Muscle of leg (tissue), 11 donors: ENCODE measurements around the gene EFNB3. TPM values are rescaled to one million over a fixed set of nuclear protein-coding genes. Genes with fewer than 3 reads are reported as not detected.

ENCODE experiments used
- DNase-seq: peaks from one replicate; pipeline ENCODE4 v3.0.0; 2013
- H3K27ac ChIP-seq: one replicate; pipeline ENCODE4 v1.5.1; 2013; ENCODE audit warnings: mild to moderate bottlenecking, low read length, control low read depth
- H3K27me3 ChIP-seq: one replicate; pipeline ENCODE4 v1.6.1; 2013; ENCODE audit warnings: low read length; ENCODE audit not compliant: control insufficient read depth, insufficient read depth
- H3K36me3 ChIP-seq: one replicate; pipeline ENCODE4 v1.6.1; 2013; ENCODE audit warnings: low read length; ENCODE audit not compliant: control insufficient read depth, insufficient read depth
- H3K4me1 ChIP-seq: one replicate; pipeline ENCODE4 v1.6.1; 2013; ENCODE audit warnings: low read length; ENCODE audit not compliant: control insufficient read depth, insufficient read depth
- H3K4me3 ChIP-seq: one replicate; pipeline ENCODE4 v1.5.1; 2013; ENCODE audit warnings: low read length, control low read depth
- H3K9me3 ChIP-seq: replicated peaks from 2 replicates; pipeline ENCODE4 v1.6.1; 2013; ENCODE audit warnings: low read depth, low read length; ENCODE audit not compliant: control insufficient read depth
- WGBS: methylation state at CpG from one replicate; pipeline ENCODE4 v1.1.5; 2013; ENCODE audit warnings: missing lambda C conversion rate; ENCODE audit not compliant: insufficient coverage; 5-methylcytosine and 5-hydroxymethylcytosine counted together
- polyA plus RNA-seq, 8 donors: library from polyadenylated mRNA; unstranded; fragments of 120-200 nt; gene quantifications; one replicate each; pipeline versions ENCODE4 v1.2.1 to v1.2.3, GENCODE V29; 2013; ENCODE audit warnings: inconsistent platforms in 1 of 8, low replicate concordance in 1 of 8; ENCODE audit not compliant: insufficient read length in 8 of 8, insufficient read depth in 1 of 8
- total RNA-seq: library from RNA; stranded (reverse); fragments of 120-200 nt; gene quantifications from one replicate; pipeline ENCODE4 v1.2.4, GENCODE V29; 2013

EFNB3 gene
- total and polyA plus RNA-seq, 9 donors = 3.6 to 11.6 (median 6.0) TPM

DNA sequence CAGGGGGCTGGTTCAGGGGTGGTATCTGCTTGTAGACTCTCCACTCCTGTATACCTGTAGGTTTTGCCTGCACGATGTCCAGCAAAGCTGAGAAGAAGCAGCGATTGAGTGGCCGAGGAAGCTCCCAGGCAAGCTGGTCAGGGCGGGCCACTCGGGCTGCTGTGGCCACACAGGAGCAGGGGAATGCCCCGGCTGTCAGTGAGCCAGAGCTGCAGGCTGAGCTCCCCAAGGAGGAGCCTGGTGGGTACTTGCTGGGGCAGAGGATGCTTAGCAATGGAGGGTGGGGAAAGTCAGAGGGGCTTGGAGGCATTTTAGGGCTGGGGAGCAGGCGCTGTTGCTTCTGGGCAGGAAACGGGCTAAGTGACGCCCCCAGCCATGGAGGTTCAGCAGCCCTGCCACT is 14.7 kb downstream of the EFNB3 start:
- Histone ChIP-seq H3K27me3 (peaks cover 33% of the 10 kb centered on the region), H3K4me3 (no peak overlapping the region), H3K27ac (no peak overlapping the region), H3K9me3 (no peaks in the 10 kb centered on the region), H3K36me3 (no peaks in the 10 kb centered on the region), H3K4me1 (peaks cover 30% of the 10 kb centered on the region)
- 61% methylated on average over 6 of the region's 9 CpGs for WGBS
- DNase-seq = no peak

DNA sequence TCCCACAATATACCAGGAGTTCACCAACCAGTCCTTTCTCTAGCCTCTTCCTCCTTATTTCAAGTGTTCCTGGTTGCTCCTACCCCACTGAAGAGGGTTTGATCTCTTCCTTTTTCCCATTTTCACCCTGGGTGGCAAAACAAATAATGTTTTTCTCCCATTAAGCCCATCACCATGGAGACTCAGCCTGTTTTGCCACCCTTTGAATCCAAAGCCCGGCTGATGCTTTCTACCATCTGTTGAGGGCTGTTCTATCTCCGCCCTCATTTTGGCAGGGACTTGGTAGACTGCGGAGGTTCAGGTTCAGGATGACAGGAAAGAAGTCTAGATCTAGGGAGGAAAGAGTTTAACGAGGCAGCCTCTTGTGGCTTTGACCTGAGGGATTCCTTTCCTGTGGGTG is 15.1 kb downstream of the EFNB3 start:
- peaks cover 30% of the 10 kb centered on the region for H3K4me1 ChIP-seq
- H3K4me3 ChIP-seq = no peak overlapping the region
- H3K27ac ChIP-seq = no peak overlapping the region
- no peaks in the 10 kb centered on the region for H3K9me3 ChIP-seq
- DNase-seq = no peak
- peaks cover 30% of the 10 kb centered on the region for H3K27me3 ChIP-seq
- H3K36me3 ChIP-seq = no peaks in the 10 kb centered on the region
- 30% methylated on average over 3 of the region's 4 CpGs for WGBS

DNA sequence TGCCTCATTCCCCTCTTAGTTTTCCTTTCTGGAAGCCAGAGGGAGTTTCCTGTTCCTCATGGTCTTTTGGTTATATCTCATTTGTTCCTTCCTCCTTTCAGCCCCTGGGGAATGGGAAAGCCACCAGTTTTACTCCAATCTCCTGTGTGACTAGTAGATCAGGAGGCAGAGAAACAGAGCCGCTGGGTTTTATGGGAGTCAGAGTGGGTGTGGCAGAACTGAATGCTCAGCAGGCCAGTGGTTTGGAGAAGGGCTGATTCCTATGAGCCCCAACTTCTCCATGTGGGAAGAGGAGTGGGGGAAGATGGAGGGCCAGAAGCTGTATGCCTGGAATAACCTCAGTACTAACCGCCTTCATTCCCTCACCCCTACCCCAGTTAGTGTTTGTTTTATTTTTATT is 16.6 kb downstream of the EFNB3 start:
- H3K27me3 ChIP-seq = peaks cover 15% of the 10 kb centered on the region
- WGBS = no CpG with 5 or more reads among the region's 2 CpGs
- peaks cover 24% of the 10 kb centered on the region for H3K4me1 ChIP-seq
- H3K27ac ChIP-seq = no peak overlapping the region
- H3K4me3 ChIP-seq = no peak overlapping the region
- no peaks in the 10 kb centered on the region for H3K36me3 ChIP-seq
- H3K9me3 ChIP-seq = no peaks in the 10 kb centered on the region
- DNase-seq = no peak

DNA sequence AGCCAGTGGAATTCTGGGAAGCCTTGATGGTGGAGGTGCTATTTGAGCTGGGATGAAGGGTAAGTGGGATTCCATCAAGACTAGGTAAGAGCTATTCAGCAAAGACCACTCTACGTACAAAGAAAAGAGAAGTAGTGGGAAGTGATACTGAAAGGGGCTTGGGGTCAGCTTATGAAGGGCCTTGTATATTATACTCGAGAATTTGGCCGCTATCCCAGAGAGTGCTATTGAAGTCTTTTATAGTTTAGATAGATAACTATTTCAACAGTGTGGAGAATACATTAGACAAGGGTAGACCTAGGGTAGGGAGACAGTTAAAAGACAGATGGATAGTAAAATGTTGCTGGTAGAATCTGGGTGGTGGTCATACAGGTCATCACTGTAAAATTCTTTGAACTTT is 22.9 kb downstream of the EFNB3 start:
- no peak overlapping the region for H3K4me3 ChIP-seq
- H3K27me3 ChIP-seq = peaks cover 4% of the 10 kb centered on the region
- H3K36me3 ChIP-seq = no peaks in the 10 kb centered on the region
- 80% methylated on average over 1 of the region's 3 CpGs for WGBS
- H3K9me3 ChIP-seq = no peaks in the 10 kb centered on the region
- H3K4me1 ChIP-seq = no peaks in the 10 kb centered on the region
- no peak overlapping the region for H3K27ac ChIP-seq
- no peak for DNase-seq

DNA sequence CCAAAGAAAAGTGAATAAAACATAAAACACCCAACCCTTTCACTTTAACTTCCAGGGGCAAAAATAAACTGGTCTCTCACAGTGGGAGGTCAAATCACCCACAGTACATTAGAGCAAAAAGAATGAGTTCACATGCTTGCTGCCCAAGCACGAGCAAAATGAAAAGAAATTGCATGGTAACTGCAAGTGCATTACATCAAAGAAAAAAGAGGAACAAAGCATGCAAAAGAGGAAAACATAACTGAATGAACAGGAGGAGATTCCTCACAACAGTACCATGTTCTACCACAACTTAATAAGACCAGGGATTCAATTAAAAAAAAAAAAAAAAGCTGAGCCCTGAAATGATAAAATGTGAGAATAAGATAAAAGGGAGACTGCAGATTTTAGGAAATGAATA is 24.8 kb downstream of the EFNB3 start:
- Histone ChIP-seq H3K9me3 (no peaks in the 10 kb centered on the region), H3K27ac (no peak overlapping the region), H3K4me3 (no peak overlapping the region), H3K4me1 (no peaks in the 10 kb centered on the region), H3K36me3 (no peaks in the 10 kb centered on the region), H3K27me3 (peaks cover 4% of the 10 kb centered on the region)
- WGBS = no CpG with 5 or more reads among the region's 1 CpG
- DNase-seq = no peak

DNA sequence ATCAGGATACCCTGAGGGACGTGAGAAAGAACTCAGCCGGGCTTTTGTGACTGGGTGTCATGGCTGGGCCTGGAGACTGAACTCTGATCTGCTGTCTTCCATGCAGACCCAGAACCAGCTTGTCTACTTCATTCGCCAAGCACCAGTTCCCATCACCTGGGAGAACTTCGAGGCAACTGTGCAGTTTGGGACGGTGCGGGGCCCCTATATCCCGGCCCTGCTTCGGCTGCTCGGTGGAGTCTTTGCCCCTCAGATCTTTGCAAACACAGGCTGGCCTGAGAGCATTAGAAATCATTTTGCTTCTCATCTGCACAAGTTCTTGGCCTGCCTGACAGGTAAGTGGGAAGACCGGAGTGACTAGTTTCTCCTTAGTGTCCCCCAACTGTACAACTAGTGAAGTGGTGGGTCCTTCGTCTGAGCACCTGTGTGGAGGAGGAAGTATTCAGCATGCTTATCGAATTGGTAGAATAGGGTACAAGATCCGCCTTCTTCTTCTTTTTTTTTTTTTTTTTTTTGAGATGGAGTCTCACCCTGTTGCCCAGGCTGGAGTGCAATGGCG is 28.1 kb downstream of the EFNB3 start:
- no peaks in the 10 kb centered on the region for H3K36me3 ChIP-seq
- no peaks in the 10 kb centered on the region for H3K4me1 ChIP-seq
- H3K9me3 ChIP-seq = no peaks in the 10 kb centered on the region
- peaks cover 8% of the 10 kb centered on the region for H3K27me3 ChIP-seq
- H3K27ac ChIP-seq = no peak overlapping the region
- H3K4me3 ChIP-seq = no peak overlapping the region
- DNase-seq = no peak
- WGBS = 93% methylated on average over 5 of the region's 14 CpGs

DNA sequence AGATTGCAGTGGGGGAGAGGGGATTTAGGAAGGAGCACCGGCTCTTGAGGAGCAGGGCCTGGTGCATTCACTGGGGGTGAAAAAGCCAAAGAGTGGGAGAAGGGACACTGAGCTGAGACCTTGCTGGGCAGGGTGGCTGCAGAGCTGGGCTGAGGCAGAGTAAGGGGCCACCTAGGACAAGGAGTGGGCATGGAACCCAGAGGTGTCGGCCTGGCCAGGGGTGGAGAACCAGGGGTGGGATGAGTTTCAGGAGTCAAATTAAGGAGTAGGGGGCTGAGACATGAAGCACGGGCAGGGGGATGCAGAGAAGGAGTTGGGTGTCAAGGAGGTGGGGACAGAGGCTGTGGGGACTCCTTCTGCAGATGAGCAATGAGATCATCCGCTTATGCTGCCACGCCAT is 32.6 kb downstream of the EFNB3 start:
- 78% methylated on average over 5 of the region's 5 CpGs for WGBS
- Histone ChIP-seq H3K27ac (no peak overlapping the region), H3K4me3 (no peak overlapping the region), H3K9me3 (no peaks in the 10 kb centered on the region), H3K27me3 (peaks cover 17% of the 10 kb centered on the region), H3K4me1 (no peaks in the 10 kb centered on the region), H3K36me3 (no peaks in the 10 kb centered on the region)
- no peak for DNase-seq

DNA sequence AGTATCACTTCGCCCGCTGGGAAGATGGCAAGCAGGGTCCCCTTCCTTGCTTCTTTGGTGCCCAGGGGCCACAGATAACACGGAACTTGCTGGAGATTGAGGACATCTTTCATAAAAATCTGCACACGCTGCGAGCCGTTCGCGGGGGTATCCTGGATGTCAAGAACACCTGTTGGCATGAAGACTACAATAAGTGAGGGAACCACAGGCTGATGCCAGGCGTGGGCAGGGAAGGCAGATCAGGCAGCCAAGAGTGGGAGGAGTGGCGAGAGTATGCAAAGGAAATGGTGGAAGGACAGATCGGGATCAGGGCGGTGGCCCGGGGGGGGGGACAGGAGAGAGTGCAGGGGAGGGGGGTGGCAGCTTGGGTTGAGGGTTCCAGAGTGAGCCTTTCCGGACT is 34.7 kb downstream of the EFNB3 start:
- Histone ChIP-seq H3K4me1 (no peaks in the 10 kb centered on the region), H3K9me3 (no peaks in the 10 kb centered on the region), H3K27me3 (peaks cover 14% of the 10 kb centered on the region), H3K4me3 (no peak overlapping the region), H3K27ac (no peak overlapping the region), H3K36me3 (no peaks in the 10 kb centered on the region)
- WGBS = 70% methylated on average over 9 of the region's 14 CpGs
- DNase-seq = no peak

DNA sequence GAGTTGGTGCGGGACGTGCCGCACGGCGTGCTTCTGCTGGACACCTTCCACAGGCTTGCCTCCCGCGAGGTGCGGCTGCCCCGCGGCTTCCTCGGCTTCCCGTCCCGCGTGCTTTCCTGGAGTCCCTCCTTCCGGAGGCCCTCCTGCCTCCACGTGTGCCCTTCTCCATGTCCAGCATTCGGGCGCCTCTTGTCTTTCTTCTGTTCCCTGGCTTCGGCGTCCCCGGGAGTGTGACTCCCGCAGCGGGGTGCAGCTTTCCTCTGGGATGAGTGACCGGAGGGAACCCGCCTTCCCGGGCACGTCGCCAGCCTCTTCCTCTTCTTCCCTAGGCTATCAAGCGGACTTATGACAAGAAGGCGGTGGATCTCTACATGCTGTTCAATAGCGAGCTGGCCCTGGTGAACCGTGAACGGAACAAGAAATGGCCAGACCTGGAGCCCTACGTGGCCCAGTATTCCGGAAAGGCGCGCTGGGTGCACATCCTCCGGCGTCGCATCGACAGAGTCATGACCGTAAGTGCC is 35.5 kb downstream of the EFNB3 start:
- no peak overlapping the region for H3K4me3 ChIP-seq
- 73% methylated on average over 37 of the region's 42 CpGs for WGBS

DNA sequence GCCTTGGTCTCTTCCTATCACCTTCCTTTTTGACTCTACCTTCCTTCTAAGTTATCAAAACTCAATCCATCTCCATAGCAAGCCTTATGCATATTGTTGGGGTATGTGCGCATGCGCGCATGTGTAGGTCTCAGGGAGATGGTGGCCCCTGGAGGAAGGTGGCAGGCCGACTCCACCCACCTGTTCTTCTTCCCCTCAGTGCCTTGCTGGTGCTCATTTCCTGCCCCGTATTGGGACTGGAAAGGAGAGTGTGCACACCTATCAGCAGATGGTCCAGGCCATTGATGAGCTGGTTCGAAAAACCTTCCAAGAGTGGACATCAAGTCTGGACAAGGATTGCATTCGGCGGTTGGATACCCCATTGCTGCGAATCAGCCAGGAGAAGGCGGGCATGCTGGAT is 37.7 kb downstream of the EFNB3 start:
- WGBS = 72% methylated on average over 6 of the region's 10 CpGs
- Histone ChIP-seq H3K4me3 (no peak overlapping the region), H3K27ac (no peak overlapping the region), H3K4me1 (no peaks in the 10 kb centered on the region), H3K9me3 (no peaks in the 10 kb centered on the region), H3K36me3 (no peaks in the 10 kb centered on the region), H3K27me3 (peaks cover 9% of the 10 kb centered on the region)
- DNase-seq = no peak

More for the DNA sequence above, 35.5 kb downstream of the EFNB3 start:
- Histone ChIP-seq H3K9me3 (no peaks in the 10 kb centered on the region), H3K4me1 (no peaks in the 10 kb centered on the region), H3K27ac (no peak overlapping the region), H3K36me3 (no peaks in the 10 kb centered on the region), H3K27me3 (peaks cover 14% of the 10 kb centered on the region)
- DNase-seq = no peak

DNA sequence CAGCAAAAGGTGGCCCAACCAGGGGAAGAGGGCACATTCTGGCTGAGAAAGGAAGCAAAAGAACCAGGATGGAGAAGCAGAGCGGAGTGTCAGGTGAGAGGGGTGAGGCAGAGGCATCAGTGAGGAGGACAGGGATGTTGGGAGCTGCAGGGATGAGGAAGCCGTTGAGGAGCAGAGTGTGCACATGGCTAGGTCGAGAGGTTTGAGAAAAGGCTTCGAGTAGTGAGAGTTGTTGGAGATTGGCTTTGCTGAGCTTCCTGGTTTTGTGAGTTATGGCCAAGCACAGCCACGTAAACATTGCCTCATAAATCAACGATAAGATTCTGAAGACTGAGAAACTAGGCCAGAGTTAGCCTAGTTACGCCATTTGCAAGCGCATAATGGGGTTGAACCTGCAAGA is 39.4 kb downstream of the EFNB3 start:
- no peak overlapping the region for H3K4me3 ChIP-seq
- no peaks in the 10 kb centered on the region for H3K36me3 ChIP-seq
- peaks cover 11% of the 10 kb centered on the region for H3K27me3 ChIP-seq
- DNase-seq = no peak
- H3K9me3 ChIP-seq = no peaks in the 10 kb centered on the region
- H3K4me1 ChIP-seq = no peaks in the 10 kb centered on the region
- WGBS = 57% methylated on average over 6 of the region's 8 CpGs
- no peak overlapping the region for H3K27ac ChIP-seq
